Fibroblast of pulmonary artery (primary cell): ENCODE measurements around the gene RNF220.

ENCODE experiments used
- DNase-seq: peaks from one replicate; pipeline ENCODE4 v3.0.0-alpha.2; 2010; ENCODE audit warnings: low read depth
- H3K4me3 ChIP-seq: replicated peaks from 2 replicates; pipeline ENCODE4 v1.5.1; 2011; ENCODE audit warnings: low read depth, mild to moderate bottlenecking, control low read depth, low read length, moderate library complexity
- TF ChIP-seq, protein P1 (sequence below): IDR thresholded peaks from 2 replicates; pipeline ENCODE4 v1.5.1; 2011; ENCODE audit warnings: mild to moderate bottlenecking, control low read depth, low read length, inconsistent platforms; ENCODE audit errors: missing control alignments

Gene RNF220

DNA sequence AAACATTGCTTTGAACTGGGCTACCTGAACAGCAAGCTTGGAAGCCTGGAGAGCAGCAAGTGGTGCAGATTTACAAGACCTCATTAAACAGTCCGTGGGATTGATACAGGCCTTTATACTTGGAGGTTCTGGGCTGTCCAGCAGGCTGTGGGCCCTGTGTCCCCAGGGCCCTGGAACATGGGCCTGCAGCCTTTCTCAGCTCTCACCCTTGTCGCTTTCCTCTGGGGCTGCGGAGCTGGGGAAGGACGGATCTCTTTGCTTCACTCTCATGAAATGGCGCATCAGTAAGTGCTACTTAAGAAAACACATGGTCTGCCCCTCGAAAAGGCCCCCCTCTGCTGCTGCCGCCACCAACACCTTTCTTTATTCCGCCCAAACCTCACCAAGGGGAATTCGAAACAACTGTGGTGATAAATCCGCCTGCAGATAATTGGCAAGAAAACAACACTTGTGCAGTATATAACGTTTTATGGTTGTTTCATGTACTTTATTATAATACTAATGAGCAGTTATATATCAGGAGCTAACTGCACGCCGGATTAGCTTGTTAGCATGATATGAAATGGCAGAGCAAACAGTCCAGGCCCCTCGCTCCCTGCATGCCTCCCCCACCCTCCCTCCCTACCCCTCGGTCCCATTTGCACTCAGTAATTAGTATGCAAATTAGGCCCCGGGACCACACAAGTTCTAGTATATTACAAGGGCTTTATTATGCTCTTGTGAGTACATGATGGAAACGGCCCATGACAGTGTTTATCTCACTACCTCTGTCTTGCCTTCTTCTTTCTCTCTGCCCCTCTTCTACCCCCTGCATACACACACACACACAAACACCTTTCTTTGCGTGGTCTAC is 131.5 kb downstream of the RNF220 start:
- H3K4me3 ChIP-seq: no peak overlapping the region
- TF ChIP-seq, protein P1, sequence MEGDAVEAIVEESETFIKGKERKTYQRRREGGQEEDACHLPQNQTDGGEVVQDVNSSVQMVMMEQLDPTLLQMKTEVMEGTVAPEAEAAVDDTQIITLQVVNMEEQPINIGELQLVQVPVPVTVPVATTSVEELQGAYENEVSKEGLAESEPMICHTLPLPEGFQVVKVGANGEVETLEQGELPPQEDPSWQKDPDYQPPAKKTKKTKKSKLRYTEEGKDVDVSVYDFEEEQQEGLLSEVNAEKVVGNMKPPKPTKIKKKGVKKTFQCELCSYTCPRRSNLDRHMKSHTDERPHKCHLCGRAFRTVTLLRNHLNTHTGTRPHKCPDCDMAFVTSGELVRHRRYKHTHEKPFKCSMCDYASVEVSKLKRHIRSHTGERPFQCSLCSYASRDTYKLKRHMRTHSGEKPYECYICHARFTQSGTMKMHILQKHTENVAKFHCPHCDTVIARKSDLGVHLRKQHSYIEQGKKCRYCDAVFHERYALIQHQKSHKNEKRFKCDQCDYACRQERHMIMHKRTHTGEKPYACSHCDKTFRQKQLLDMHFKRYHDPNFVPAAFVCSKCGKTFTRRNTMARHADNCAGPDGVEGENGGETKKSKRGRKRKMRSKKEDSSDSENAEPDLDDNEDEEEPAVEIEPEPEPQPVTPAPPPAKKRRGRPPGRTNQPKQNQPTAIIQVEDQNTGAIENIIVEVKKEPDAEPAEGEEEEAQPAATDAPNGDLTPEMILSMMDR: no peak
- no peak for DNase-seq

DNA sequence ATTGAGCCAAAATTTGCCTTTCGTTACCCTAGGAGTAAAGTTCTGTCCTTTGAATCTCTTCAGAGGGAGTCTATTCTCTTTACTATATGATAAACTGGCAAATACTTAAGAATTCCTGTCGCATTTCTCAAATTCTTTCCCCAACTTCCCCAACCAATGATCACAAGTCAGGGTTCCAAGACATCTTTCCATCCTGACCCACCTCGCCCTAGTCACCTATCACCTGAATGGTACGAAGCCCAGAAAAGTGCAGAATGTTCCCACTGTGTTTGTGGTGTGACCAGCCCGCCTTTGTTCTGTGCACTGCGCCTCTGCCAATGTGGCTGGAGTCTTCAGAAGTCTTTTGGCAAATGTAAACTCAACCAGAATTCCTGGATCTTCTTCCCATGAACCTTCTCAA is 132.5 kb downstream of the RNF220 start:
- DNase-seq: no peak
- H3K4me3 ChIP-seq: no peak overlapping the region
- TF ChIP-seq, protein P1: no peak

DNA sequence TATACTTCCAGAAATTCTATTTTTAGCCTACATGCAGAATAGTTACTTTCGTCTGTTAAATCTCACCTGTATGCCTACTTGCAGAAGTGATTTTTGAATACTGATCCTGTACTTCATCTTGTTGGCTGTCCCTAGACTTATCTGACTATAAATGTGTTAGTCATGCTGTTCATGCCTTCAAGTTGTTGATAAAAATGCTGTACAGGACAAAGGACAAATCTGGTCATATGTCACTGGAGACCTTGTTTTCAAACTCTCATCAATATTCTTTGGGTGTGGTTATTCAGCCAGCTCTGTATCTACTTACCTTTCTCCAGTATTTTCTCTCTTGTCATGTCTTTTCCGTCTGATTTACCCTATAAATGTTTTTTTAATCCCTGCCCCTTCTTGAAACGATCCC is 132.9 kb downstream of the RNF220 start:
- TF ChIP-seq, protein P1: no peak
- H3K4me3 ChIP-seq: no peak overlapping the region
- DNase-seq: no peak

DNA sequence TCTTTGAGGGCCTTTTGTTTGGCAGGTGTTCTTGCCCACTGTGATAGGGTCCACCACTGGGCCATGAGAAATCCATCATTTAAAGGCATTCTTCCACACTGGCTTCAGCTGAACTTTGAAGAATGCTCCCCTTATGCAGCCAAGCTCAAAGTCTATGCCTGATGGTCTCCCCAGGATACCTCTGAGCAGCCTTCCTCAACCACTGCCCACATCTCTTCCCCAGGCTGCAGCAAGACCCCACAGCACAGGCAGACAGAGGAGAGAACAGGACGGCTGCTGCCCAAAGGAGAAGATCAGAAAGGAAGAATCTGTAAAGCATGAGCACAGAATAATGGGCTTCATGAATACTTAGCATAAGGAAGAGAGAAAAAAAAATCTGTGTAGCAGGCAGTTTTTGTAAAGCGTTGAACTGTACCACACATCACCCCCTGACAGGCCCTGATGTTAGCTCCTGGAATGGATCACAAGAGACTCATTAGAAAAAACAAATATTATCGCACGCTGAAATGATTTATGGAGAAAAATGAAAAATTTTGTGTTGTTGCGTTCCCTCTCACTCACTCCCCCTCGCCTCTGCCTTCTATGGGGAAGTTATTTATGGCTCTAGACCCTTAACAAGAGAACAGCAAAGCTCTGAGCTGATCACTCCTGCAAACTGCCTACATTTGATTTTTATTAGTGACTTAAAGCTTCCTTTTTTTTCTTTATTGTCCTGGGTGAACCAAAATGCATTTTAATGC is 135.1 kb downstream of the RNF220 start:
- TF ChIP-seq, protein P1: no peak
- no peak overlapping the region for H3K4me3 ChIP-seq
- DNase-seq: no peak

DNA sequence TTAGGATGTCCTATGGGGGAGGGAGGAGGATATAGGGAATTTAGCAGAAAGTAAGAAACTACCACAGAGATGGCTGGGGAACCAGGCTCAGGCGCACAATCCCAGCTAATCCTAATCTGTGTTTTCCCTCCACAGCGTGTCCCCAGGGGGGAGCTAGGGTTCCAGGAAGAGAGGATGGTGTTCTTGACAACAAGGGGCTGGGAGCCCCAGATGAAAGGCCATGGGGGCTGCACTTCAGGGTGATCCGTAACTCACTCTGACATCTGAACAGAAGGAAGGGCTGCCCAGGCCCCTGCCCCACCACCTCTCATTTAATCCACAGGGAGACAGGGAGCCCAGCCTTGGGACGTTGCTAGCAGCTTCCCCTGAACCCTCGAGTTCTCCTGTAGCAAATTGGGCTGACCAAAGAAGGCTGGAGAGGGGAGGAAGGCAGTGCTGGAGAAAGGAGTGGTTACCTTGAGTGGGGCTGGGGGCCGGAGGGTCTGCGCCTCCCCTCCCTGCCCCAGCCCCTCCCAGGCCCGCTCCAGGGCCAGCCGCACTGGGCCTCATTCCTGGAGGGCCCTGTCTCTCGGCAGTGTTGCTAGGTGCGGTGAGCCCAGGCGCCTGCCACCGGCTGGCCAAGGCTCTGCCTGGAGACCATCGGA is 137.5 kb downstream of the RNF220 start:
- TF ChIP-seq, protein P1: no peak
- no peak overlapping the region for H3K4me3 ChIP-seq
- DNase-seq: no peak

DNA sequence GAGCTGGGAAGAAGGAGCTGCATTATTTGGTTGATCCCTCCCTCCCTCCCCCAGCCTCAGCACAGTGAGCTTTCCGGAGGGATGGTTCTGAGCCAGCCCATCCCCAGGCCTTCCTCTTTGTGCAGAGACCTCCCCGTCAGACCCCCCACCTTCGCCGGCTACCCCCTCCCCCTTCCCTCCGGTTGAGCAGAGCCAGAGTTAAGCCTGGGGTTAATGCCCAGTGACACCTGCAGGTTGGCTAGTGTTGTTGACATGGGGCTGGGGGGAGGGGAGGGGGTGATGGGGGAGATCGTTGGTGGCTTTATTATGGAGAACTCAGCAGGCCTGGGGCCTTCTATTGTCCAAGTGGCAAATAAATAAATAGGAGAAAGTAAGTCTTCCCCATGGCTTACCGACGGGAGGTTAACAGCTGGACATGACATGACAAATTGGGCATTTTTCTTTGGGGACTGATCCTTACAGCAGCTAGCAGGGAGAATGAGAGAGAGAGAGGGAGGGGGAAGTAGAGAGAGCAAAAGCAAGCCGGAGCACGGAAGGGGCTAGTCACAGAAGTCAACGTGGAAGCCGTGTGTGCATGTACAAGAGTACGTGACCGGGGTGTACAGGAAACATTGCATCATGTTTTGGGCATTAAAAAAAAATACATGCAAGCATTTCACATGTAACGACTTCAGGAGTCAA is 138.1 kb downstream of the RNF220 start:
- TF ChIP-seq, protein P1: no peak
- H3K4me3 ChIP-seq: no peak overlapping the region
- no peak for DNase-seq
